Fibroblast of the aortic adventitia (primary cell): ENCODE data around the gene RASL10A. TPM values are rescaled to one million over a fixed set of nuclear protein-coding genes. Genes with fewer than 3 reads are reported as not detected.

Experiments
- DNase-seq: peaks from one replicate; pipeline ENCODE4 v3.0.0-alpha.2; 2010; ENCODE audit warnings: low read depth
- H3K4me3 ChIP-seq: 2 replicates; pipeline ENCODE4 v1.5.1; 2011; ENCODE audit warnings: low read depth, mild to moderate bottlenecking, control low read depth, low read length, moderate library complexity
- CTCF ChIP-seq: IDR thresholded peaks from 2 replicates; pipeline ENCODE4 v1.5.1; 2011; ENCODE audit warnings: mild to moderate bottlenecking, low read length, control low read depth, inconsistent platforms; ENCODE audit not compliant: insufficient read depth
- total RNA-seq: library from RNA; depleted of rRNA; stranded (reverse); fragments of >200 nt; gene quantifications from 2 replicates; pipeline ENCODE4 v1.2.3, GENCODE V29; 2012; ENCODE audit warnings: low replicate concordance

The RASL10A gene
- total RNA-seq, 1 donor, result not detected

- no peak overlapping the region for H3K4me3 ChIP-seq
- peak; percentile 34 for DNase-seq
- TF ChIP-seq CTCF, result no peak
Measured at GRCh38 chr22:29343313-29343805, 27.9 kb upstream of the RASL10A start.

GRCh38 chr22:29342577-29343312 is 27.2 kb upstream of the RASL10A start:
- no peak overlapping the region for H3K4me3 ChIP-seq
- no peak for DNase-seq
- no peak for TF ChIP-seq CTCF

- TF ChIP-seq CTCF, result no peak
- DNase-seq, result no peak
- no peak overlapping the region for H3K4me3 ChIP-seq
Measured at GRCh38 chr22:29342177-29342576, 26.7 kb upstream of the RASL10A start.

DNA sequence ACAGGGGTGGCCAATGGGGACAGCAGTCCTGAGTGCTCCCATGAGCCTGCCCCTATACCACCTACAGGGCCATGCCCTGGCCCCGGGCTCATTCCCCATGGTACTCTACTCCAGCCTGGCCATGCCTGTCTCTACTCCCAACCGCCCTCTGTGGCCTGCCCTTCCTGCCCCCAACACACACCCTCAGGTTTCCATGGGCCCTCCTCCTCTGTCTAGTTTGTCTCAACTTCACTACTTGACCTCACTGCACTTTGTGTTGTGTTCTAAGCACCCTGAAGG is 26.3 kb upstream of the RASL10A start:
- no peak for TF ChIP-seq CTCF
- no peak overlapping the region for H3K4me3 ChIP-seq
- DNase-seq, result no peak

GRCh38 chr22:29341056-29341848 is 25.8 kb upstream of the RASL10A start:
- no peak for DNase-seq
- no peak for TF ChIP-seq CTCF

GRCh38 chr22:29340566-29340965 is 25.1 kb upstream of the RASL10A start:
- DNase-seq, result no peak
- TF ChIP-seq CTCF, result no peak
- H3K4me3 ChIP-seq, result no peak overlapping the region

More at GRCh38 chr22:29341056-29341848, 25.8 kb upstream of the RASL10A start:
- no peak overlapping the region for H3K4me3 ChIP-seq
